Gastrocnemius medialis (tissue), 4 donors: ENCODE results near the gene TGM3. TPM values are rescaled to one million over a fixed set of nuclear protein-coding genes. Genes with fewer than 3 reads are reported as not detected.

Experiments
- ATAC-seq, 2 donors: fragments of 150-250 bp; one replicate each; pipeline ENCODE4 v1.9.1; 2016
- DNase-seq, 2 donors: peaks; one replicate each; pipeline ENCODE4 v3.0.0-alpha.2; 2019
- H3K27ac ChIP-seq, 4 donors: fragments of 200-600 bp; sonication (generic); 1 replicate in 1 of 4; 2 replicates in 3 of 4; pipeline ENCODE4 v1.5.1; 2016 to 2018; ENCODE audit warnings: mild to moderate bottlenecking in 2 of 4, moderate library complexity in 1 of 4
- H3K27me3 ChIP-seq, 3 donors: fragments of 200-600 bp; sonication (generic) in 2 of 3; 1 replicate in 1 of 3; 2 replicates in 2 of 3; pipeline versions ENCODE4 v1.5.1 to v1.6.0; 2016 to 2019; ENCODE audit warnings: mild to moderate bottlenecking in 1 of 3, moderate library complexity in 1 of 3
- H3K36me3 ChIP-seq, 2 donors: fragments of 200-600 bp; sonication (generic) in 1 of 2; one replicate each; pipeline ENCODE4 v1.5.1; 2017 to 2018
- H3K4me1 ChIP-seq, 2 donors: fragments of 200-600 bp; sonication (generic) in 1 of 2; one replicate each; pipeline ENCODE4 v1.5.1; 2016 to 2017; ENCODE audit warnings: mild to moderate bottlenecking in 2 of 2
- H3K4me3 ChIP-seq, 4 donors: fragments of 200-600 bp; sonication (generic) in 3 of 4; 1 replicate in 1 of 4; 2 replicates in 3 of 4; pipeline ENCODE4 v1.5.1; 2016 to 2019; ENCODE audit warnings: mild to moderate bottlenecking in 2 of 4
- H3K9me3 ChIP-seq, 3 donors: fragments of 200-600 bp; sonication (generic) in 2 of 3; 1 replicate in 1 of 3; 2 replicates in 2 of 3; pipeline ENCODE4 v1.5.1; 2016 to 2019
- CTCF ChIP-seq, 5 experiments: fragments of 450-650 bp in 3 of 5; fragments of 200-600 bp in 2 of 5; sonication (generic) in 2 of 5; IDR thresholded peaks in 4 of 5; conservative IDR thresholded peaks in 1 of 5; 1 replicate in 4 of 5; 2 replicates in 1 of 5; pipeline ENCODE4 v1.5.1; 2016 to 2019; ENCODE audit warnings: antibody characterized with exemption in 5 of 5, mild to moderate bottlenecking in 3 of 5, moderate library complexity in 3 of 5
- POLR2A ChIP-seq, 2 donors: fragments of 450-650 bp; IDR thresholded peaks; one replicate each; pipeline ENCODE4 v1.6.1; 2017; ENCODE audit warnings: antibody characterized with exemption in 2 of 2, mild to moderate bottlenecking in 2 of 2, moderate library complexity in 2 of 2
- in situ Hi-C, 4 donors: fragments of 200-750 bp; cut with MboI; loops; one replicate each; pipeline versions ENCODE4 v1.15.0 to v1.8.0; 2017; ENCODE audit warnings: low sequenced_read_pairs in 4 of 4
- intact Hi-C: fragments of 100-400 bp; cut with DNase I; formaldehyde crosslinking; loops from one replicate; pipeline ENCODE4 v1.15.1; 2023; ENCODE audit warnings: low total_unique reads
- total RNA-seq, 4 donors: library from RNA; depleted of rRNA; stranded (reverse); fragments of >200 nt; gene quantifications; one replicate each; pipeline versions ENCODE4 v1.1.0 to v1.2.3, GENCODE V29; 2016

The TGM3 gene
- total RNA-seq, 4 donors from 2014 or later: not detected

- no peaks in the 10 kb centered on the region for H3K9me3 ChIP-seq
- no peaks in the 10 kb centered on the region for H3K36me3 ChIP-seq
- in situ Hi-C loops: no loop called here
- intact Hi-C loops: no loop called here
- no peak for DNase-seq
- H3K27ac ChIP-seq: no peak overlapping the region
- no peak overlapping the region for H3K4me3 ChIP-seq
- TF ChIP-seq CTCF (IDR thresholded peaks at IDR 0.05 in 4 of 5, conservative IDR thresholded peaks at IDR 0.05 in 1 of 5) (no peak), POLR2A (IDR thresholded peaks at IDR 0.05) (no peak)
- ATAC-seq: no peak
- H3K27me3 ChIP-seq: no peaks in the 10 kb centered on the region
- H3K4me1 ChIP-seq: no peaks in the 10 kb centered on the region
These were observed 10.1 kb downstream of the TGM3 start for GRCh38 chr20:2305946-2306345.

GRCh38 chr20:2307136-2307535 is 11.3 kb downstream of the TGM3 start:
- TF ChIP-seq CTCF (IDR thresholded peaks at IDR 0.05 in 4 of 5, conservative IDR thresholded peaks at IDR 0.05 in 1 of 5) (no peak), POLR2A (IDR thresholded peaks at IDR 0.05) (no peak)
- H3K4me3 ChIP-seq: no peak overlapping the region
- DNase-seq (no peak), ATAC-seq (no peak)
- intact Hi-C loops (no loop called here), in situ Hi-C loops (no loop called here)
- H3K4me1 ChIP-seq: no peaks in the 10 kb centered on the region
- no peaks in the 10 kb centered on the region for H3K27me3 ChIP-seq
- no peaks in the 10 kb centered on the region for H3K36me3 ChIP-seq
- no peak overlapping the region for H3K27ac ChIP-seq
- H3K9me3 ChIP-seq: no peaks in the 10 kb centered on the region

- no peak for DNase-seq
- no peaks in the 10 kb centered on the region for H3K9me3 ChIP-seq
- H3K4me3 ChIP-seq: no peak overlapping the region
- no peak for ATAC-seq
- no peak for TF ChIP-seq CTCF (IDR thresholded peaks at IDR 0.05 in 4 of 5, conservative IDR thresholded peaks at IDR 0.05 in 1 of 5)
- TF ChIP-seq POLR2A (IDR thresholded peaks at IDR 0.05): no peak
- intact Hi-C loops (no loop called here), in situ Hi-C loops (no loop called here)
- no peak overlapping the region for H3K27ac ChIP-seq
- no peaks in the 10 kb centered on the region for H3K27me3 ChIP-seq
- H3K4me1 ChIP-seq: no peaks in the 10 kb centered on the region
- no peaks in the 10 kb centered on the region for H3K36me3 ChIP-seq
These were observed 15.5 kb downstream of the TGM3 start for GRCh38 chr20:2311329-2311728.

GRCh38 chr20:2312876-2313275 is 17.1 kb downstream of the TGM3 start:
- H3K27me3 ChIP-seq: no peaks in the 10 kb centered on the region
- no peak overlapping the region for H3K27ac ChIP-seq
- no peak overlapping the region for H3K4me3 ChIP-seq
- intact Hi-C loops (no loop called here), in situ Hi-C loops (no loop called here)
- ATAC-seq (no peak), DNase-seq (no peak)
- H3K4me1 ChIP-seq: no peaks in the 10 kb centered on the region
- TF ChIP-seq CTCF (IDR thresholded peaks at IDR 0.05 in 4 of 5, conservative IDR thresholded peaks at IDR 0.05 in 1 of 5): no peak
- TF ChIP-seq POLR2A (IDR thresholded peaks at IDR 0.05): no peak
- H3K9me3 ChIP-seq: no peaks in the 10 kb centered on the region
- H3K36me3 ChIP-seq: no peaks in the 10 kb centered on the region

GRCh38 chr20:2313316-2313715 is 17.5 kb downstream of the TGM3 start:
- H3K4me1 ChIP-seq: no peaks in the 10 kb centered on the region
- DNase-seq (no peak), ATAC-seq (no peak)
- H3K27ac ChIP-seq: no peak overlapping the region
- in situ Hi-C loops (no loop called here), intact Hi-C loops (no loop called here)
- no peaks in the 10 kb centered on the region for H3K27me3 ChIP-seq
- TF ChIP-seq CTCF (IDR thresholded peaks at IDR 0.05 in 4 of 5, conservative IDR thresholded peaks at IDR 0.05 in 1 of 5) (no peak), POLR2A (IDR thresholded peaks at IDR 0.05) (no peak)
- no peaks in the 10 kb centered on the region for H3K9me3 ChIP-seq
- no peaks in the 10 kb centered on the region for H3K36me3 ChIP-seq
- no peak overlapping the region for H3K4me3 ChIP-seq
